GM23338 (cell line): ENCODE results near the gene NIFK.

Source experiments
- CREB1 ChIP-seq: fragments of 250-450 bp; sonication (Bioruptor Pico); IDR thresholded peaks from 2 replicates; pipeline ENCODE4 v1.5.0; 2020; ENCODE audit warnings: low read depth, mild to moderate bottlenecking, moderate library complexity
- EZH2 ChIP-seq: fragments of 200-600 bp; sonication (generic); IDR thresholded peaks from one replicate; pipeline ENCODE4 v1.8.0; 2017; ENCODE audit warnings: antibody characterized with exemption, mild to moderate bottlenecking, low read depth; ENCODE audit not compliant: unreplicated experiment
- EZH2phosphoT487 ChIP-seq: fragments of 200-600 bp; sonication (generic); IDR thresholded peaks from one replicate; pipeline ENCODE4 v1.8.1; 2018; ENCODE audit warnings: antibody characterized with exemption; ENCODE audit not compliant: unreplicated experiment
- JUNB ChIP-seq: IDR thresholded peaks from one replicate; pipeline ENCODE4 v1.6.1; 2016; ENCODE audit warnings: antibody characterized with exemption; ENCODE audit not compliant: unreplicated experiment
- POLR2AphosphoS5 ChIP-seq: IDR thresholded peaks from 2 replicates; pipeline ENCODE4 v1.6.1; 2016; ENCODE audit warnings: antibody characterized with exemption, low read depth
- ZNF114 ChIP-seq: fragments of 250-450 bp; sonication (Bioruptor Pico); IDR thresholded peaks from 2 replicates; pipeline ENCODE4 v1.5.0; 2020; ENCODE audit warnings: mild to moderate bottlenecking, moderate library complexity
- TF ChIP-seq, protein P1 (sequence below), 2 experiments: fragments of 200-600 bp in 1 of 2; sonication (generic) in 1 of 2; conservative IDR thresholded peaks; 2 replicates each; pipeline versions ENCODE4 v1.5.1 to v1.6.1; 2016 to 2017; ENCODE audit warnings: antibody characterized with exemption in 2 of 2, low read depth in 2 of 2, mild to moderate bottlenecking in 2 of 2, moderate library complexity in 1 of 2
- TF ChIP-seq, protein P2 (sequence below): IDR thresholded peaks from one replicate; pipeline ENCODE4 v1.6.1; 2018; ENCODE audit warnings: antibody characterized with exemption; ENCODE audit not compliant: unreplicated experiment

DNA sequence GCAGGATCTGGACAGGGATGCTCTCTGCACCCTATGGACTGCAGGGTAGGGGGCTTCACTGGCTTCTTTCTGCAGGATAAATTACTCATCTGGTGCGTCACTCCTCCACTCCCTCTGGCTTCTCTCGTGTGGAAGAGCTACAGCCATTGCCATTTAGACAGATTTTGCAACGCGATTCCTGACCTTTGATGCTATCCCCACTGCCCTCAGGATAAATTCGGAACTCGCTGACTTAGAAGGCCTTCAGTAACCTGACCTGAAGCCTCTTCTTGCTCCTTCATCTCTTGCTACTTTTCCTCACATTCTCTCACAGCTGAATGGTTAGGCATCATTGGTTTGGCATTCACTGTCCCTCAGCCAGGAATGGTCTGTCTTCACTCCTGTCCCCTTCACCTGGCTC lies 5.3 kb downstream of the NIFK start:
- TF ChIP-seq POLR2AphosphoS5: no peak
- no peak for TF ChIP-seq EZH2phosphoT487
- TF ChIP-seq, protein P1, sequence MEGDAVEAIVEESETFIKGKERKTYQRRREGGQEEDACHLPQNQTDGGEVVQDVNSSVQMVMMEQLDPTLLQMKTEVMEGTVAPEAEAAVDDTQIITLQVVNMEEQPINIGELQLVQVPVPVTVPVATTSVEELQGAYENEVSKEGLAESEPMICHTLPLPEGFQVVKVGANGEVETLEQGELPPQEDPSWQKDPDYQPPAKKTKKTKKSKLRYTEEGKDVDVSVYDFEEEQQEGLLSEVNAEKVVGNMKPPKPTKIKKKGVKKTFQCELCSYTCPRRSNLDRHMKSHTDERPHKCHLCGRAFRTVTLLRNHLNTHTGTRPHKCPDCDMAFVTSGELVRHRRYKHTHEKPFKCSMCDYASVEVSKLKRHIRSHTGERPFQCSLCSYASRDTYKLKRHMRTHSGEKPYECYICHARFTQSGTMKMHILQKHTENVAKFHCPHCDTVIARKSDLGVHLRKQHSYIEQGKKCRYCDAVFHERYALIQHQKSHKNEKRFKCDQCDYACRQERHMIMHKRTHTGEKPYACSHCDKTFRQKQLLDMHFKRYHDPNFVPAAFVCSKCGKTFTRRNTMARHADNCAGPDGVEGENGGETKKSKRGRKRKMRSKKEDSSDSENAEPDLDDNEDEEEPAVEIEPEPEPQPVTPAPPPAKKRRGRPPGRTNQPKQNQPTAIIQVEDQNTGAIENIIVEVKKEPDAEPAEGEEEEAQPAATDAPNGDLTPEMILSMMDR (conservative IDR thresholded peaks at IDR 0.05; ENCODE audit: low read depth in 2 of 2): no peak
- TF ChIP-seq CREB1 (CRISPR knock-in tag): no peak
- TF ChIP-seq EZH2: no peak
- TF ChIP-seq, protein P2, sequence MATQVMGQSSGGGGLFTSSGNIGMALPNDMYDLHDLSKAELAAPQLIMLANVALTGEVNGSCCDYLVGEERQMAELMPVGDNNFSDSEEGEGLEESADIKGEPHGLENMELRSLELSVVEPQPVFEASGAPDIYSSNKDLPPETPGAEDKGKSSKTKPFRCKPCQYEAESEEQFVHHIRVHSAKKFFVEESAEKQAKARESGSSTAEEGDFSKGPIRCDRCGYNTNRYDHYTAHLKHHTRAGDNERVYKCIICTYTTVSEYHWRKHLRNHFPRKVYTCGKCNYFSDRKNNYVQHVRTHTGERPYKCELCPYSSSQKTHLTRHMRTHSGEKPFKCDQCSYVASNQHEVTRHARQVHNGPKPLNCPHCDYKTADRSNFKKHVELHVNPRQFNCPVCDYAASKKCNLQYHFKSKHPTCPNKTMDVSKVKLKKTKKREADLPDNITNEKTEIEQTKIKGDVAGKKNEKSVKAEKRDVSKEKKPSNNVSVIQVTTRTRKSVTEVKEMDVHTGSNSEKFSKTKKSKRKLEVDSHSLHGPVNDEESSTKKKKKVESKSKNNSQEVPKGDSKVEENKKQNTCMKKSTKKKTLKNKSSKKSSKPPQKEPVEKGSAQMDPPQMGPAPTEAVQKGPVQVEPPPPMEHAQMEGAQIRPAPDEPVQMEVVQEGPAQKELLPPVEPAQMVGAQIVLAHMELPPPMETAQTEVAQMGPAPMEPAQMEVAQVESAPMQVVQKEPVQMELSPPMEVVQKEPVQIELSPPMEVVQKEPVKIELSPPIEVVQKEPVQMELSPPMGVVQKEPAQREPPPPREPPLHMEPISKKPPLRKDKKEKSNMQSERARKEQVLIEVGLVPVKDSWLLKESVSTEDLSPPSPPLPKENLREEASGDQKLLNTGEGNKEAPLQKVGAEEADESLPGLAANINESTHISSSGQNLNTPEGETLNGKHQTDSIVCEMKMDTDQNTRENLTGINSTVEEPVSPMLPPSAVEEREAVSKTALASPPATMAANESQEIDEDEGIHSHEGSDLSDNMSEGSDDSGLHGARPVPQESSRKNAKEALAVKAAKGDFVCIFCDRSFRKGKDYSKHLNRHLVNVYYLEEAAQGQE: no peak
- no peak for TF ChIP-seq JUNB
- TF ChIP-seq ZNF114 (CRISPR knock-in tag): no peak
